Measurements from ENCODE around the gene PNPLA1.

PNPLA1 gene

GRCh38 chr6:36285797-36286196, 15.9 kb downstream of the PNPLA1 start:
- no peak for DNase-seq

GRCh38 chr6:36286858-36287257, 17.0 kb downstream of the PNPLA1 start:
- no peak for DNase-seq

- DNase-seq, result no peak
Measured at GRCh38 chr6:36289281-36289878, 19.5 kb downstream of the PNPLA1 start.

- DNase-seq, result peak; percentile 62
Measured at GRCh38 chr6:36290668-36291620, 21.1 kb downstream of the PNPLA1 start.

- DNase-seq, result no peak
Measured at GRCh38 chr6:36292170-36292569, 22.3 kb downstream of the PNPLA1 start.

GRCh38 chr6:36296240-36296639, 26.4 kb downstream of the PNPLA1 start:
- DNase-seq, result no peak

GRCh38 chr6:36297051-36297450, 27.2 kb downstream of the PNPLA1 start:
- no peak for DNase-seq

- DNase-seq, result no peak
Measured at GRCh38 chr6:36297511-36297910, 27.7 kb downstream of the PNPLA1 start.

- no peak for DNase-seq
Measured at GRCh38 chr6:36298027-36298426, 28.2 kb downstream of the PNPLA1 start.

- no peak for DNase-seq
Measured at GRCh38 chr6:36301085-36301658, 31.3 kb downstream of the PNPLA1 start.

- DNase-seq, result no peak
Measured at GRCh38 chr6:36301781-36302180, 31.9 kb downstream of the PNPLA1 start.

- DNase-seq, result peak; percentile 87
Measured at GRCh38 chr6:36302227-36302976, 32.5 kb downstream of the PNPLA1 start.

GRCh38 chr6:36305885-36306284, 36.0 kb downstream of the PNPLA1 start:
- DNase-seq, result no peak

GRCh38 chr6:36306375-36306774, 36.5 kb downstream of the PNPLA1 start:
- DNase-seq, result no peak

GRCh38 chr6:36308514-36308913, 38.7 kb downstream of the PNPLA1 start:
- no peak for DNase-seq

GRCh38 chr6:36309203-36309602, 39.3 kb downstream of the PNPLA1 start:
- DNase-seq, result no peak

GRCh38 chr6:36309900-36310299, 40.0 kb downstream of the PNPLA1 start:
- no peak for DNase-seq

GRCh38 chr6:36312854-36313648, 43.2 kb downstream of the PNPLA1 start:
- DNase-seq, result no peak

- no peak for DNase-seq
Measured at GRCh38 chr6:36313649-36313936, 43.7 kb downstream of the PNPLA1 start.

GRCh38 chr6:36314221-36315014, 44.6 kb downstream of the PNPLA1 start:
- DNase-seq, result peak; percentile 33

GRCh38 chr6:36315921-36316320, 46.1 kb downstream of the PNPLA1 start:
- DNase-seq, result no peak

- no peak for DNase-seq
Measured at GRCh38 chr6:36317623-36318022, 47.8 kb downstream of the PNPLA1 start.
